Activated naive CD8-positive, alpha-beta T cell treated with anti-CD3 and anti-CD28 coated beads, Interleukin-2, amount 10 ng/mL, durations not matched to agents 7 days and 5 days (primary cell): ENCODE data around the gene TMC2. TPM values are rescaled to one million over a fixed set of nuclear protein-coding genes. Genes with fewer than 3 reads are reported as not detected.
A peak's percentile ranks its signal among the peaks of the same experiment; 100 is the strongest.
"Not testable (repeated sequence)": the region's sequence is repeated elsewhere in the genome, so short reads cannot be mapped to it uniquely, and the experiment has no call there.

ENCODE experiments used
- ATAC-seq: fragments of 150-1000 bp; cut with Tn5 transposase; one replicate; pipeline ENCODE4 v1.10.0; 2021; ENCODE audit warnings: low read depth, moderate library complexity
- POLR2A ChIA-PET: fragments of 350-600 bp; sonication (Branson Sonifier 250); formaldehyde crosslinking; loops from one replicate; lab custom pipeline; 2021; ENCODE audit warnings: antibody characterized with exemption; lab: Charles Lee
- DNase-seq: peaks from one replicate; pipeline ENCODE4 v3.0.0; 2021
- H3K27ac Mint-ChIP-seq: one replicate; pipeline ENCODE4 v1.8.0; 2022; ENCODE audit warnings: mild to moderate bottlenecking, mixed read lengths
- H3K27me3 Mint-ChIP-seq: one replicate; pipeline ENCODE4 v1.8.0; 2022; ENCODE audit warnings: mild to moderate bottlenecking, moderate library complexity, mixed read lengths
- H3K36me3 Mint-ChIP-seq: one replicate; pipeline ENCODE4 v1.8.0; 2021; ENCODE audit warnings: mild to moderate bottlenecking, mixed read lengths
- H3K4me1 Mint-ChIP-seq: one replicate; pipeline ENCODE4 v1.8.0; 2021; ENCODE audit warnings: mixed read lengths
- H3K4me3 Mint-ChIP-seq: one replicate; pipeline ENCODE4 v1.8.0; 2022; ENCODE audit warnings: mild to moderate bottlenecking, moderate library complexity, mixed read lengths
- H3K9me3 Mint-ChIP-seq: one replicate; pipeline ENCODE4 v1.8.0; 2021; ENCODE audit warnings: mixed read lengths
- total RNA-seq, 2 experiments: library from RNA; stranded (reverse); gene quantifications; one replicate each; pipeline ENCODE4 v1.2.3, GENCODE V29; 2021

Gene TMC2
- total RNA-seq, result not detected

GRCh38 chr20:2536560-2536986, at the start of gene TMC2:
Gene TMC2 (plus strand): TSS chr20:2536573. CDS start chr20:2536622, 49 bp downstream.
- no peak for DNase-seq
- no peak within 1 kb of the TSS for H3K27ac Mint-ChIP-seq
- H3K36me3 Mint-ChIP-seq, result no peaks in the 10 kb centered on the region
- no peaks in the 10 kb centered on the region for H3K9me3 Mint-ChIP-seq
- no peaks in the 10 kb centered on the region for H3K4me1 Mint-ChIP-seq
- H3K27me3 Mint-ChIP-seq, result peaks cover 45% of the 10 kb centered on the region
- POLR2A ChIA-PET, result no interaction called here
- no peak within 1 kb of the TSS for H3K4me3 Mint-ChIP-seq
- no peak for ATAC-seq

- H3K27me3 Mint-ChIP-seq, POLR2A ChIA-PET: not testable (repeated sequence)
Measured at GRCh38 chr20:2502808-2503384, 33.5 kb upstream of the TMC2 start.

GRCh38 chr20:2504803-2505202, 31.6 kb upstream of the TMC2 start:
- peaks cover 20% of the 10 kb centered on the region for H3K36me3 Mint-ChIP-seq
- POLR2A ChIA-PET, ATAC-seq, H3K4me3 Mint-ChIP-seq, H3K9me3 Mint-ChIP-seq, H3K27ac Mint-ChIP-seq, DNase-seq, H3K27me3 Mint-ChIP-seq: not testable (repeated sequence)
- H3K4me1 Mint-ChIP-seq, result peaks cover 11% of the 10 kb centered on the region

More at GRCh38 chr20:2502808-2503384, 33.5 kb upstream of the TMC2 start:
- not testable (repeated sequence) for ATAC-seq, H3K27ac Mint-ChIP-seq, DNase-seq, H3K9me3 Mint-ChIP-seq, H3K4me1 Mint-ChIP-seq, H3K4me3 Mint-ChIP-seq
- H3K36me3 Mint-ChIP-seq, result peaks cover 22% of the 10 kb centered on the region

- H3K4me3 Mint-ChIP-seq, H3K9me3 Mint-ChIP-seq, H3K27me3 Mint-ChIP-seq, POLR2A ChIA-PET, DNase-seq, H3K27ac Mint-ChIP-seq, ATAC-seq: not testable (repeated sequence)
- Mint-ChIP-seq H3K4me1 (peaks cover 11% of the 10 kb centered on the region), H3K36me3 (peaks cover 16% of the 10 kb centered on the region)
Measured at GRCh38 chr20:2506426-2506825, 29.9 kb upstream of the TMC2 start.

- H3K27ac Mint-ChIP-seq, result peak overlapping the region; percentile 99
- peak overlapping the region; percentile 99 for H3K4me3 Mint-ChIP-seq
- no peaks in the 10 kb centered on the region for H3K9me3 Mint-ChIP-seq
- H3K4me1 Mint-ChIP-seq, result peaks cover 10% of the 10 kb centered on the region
- H3K27me3 Mint-ChIP-seq, result peaks cover 16% of the 10 kb centered on the region
- DNase-seq (no peak), ATAC-seq (no peak)
- POLR2A ChIA-PET, result interaction anchor here (1.2 to 3.0 kb wide), 3 partner anchors 15 to 37 kb away, joined by 3 to 27 read pairs (median 13); partner anchors contain the start of gene SNRPB
- peaks cover 15% of the 10 kb centered on the region for H3K36me3 Mint-ChIP-seq
Measured at GRCh38 chr20:2507464-2507863, 28.9 kb upstream of the TMC2 start.

- DNase-seq (no peak), ATAC-seq (peak; percentile 7)
- peaks cover 22% of the 10 kb centered on the region for H3K27me3 Mint-ChIP-seq
- peak overlapping the region; percentile 99 for H3K4me3 Mint-ChIP-seq
- peak overlapping the region; percentile 99 for H3K27ac Mint-ChIP-seq
- POLR2A ChIA-PET, result interaction anchor here (1.2 to 3.0 kb wide), 4 partner anchors 14 to 144 kb away, joined by 3 to 27 read pairs (median 8); partner anchors contain the start of genes NOP56 and SNRPB
- peaks cover 10% of the 10 kb centered on the region for H3K4me1 Mint-ChIP-seq
- H3K9me3 Mint-ChIP-seq, result no peaks in the 10 kb centered on the region
- H3K36me3 Mint-ChIP-seq, result peaks cover 10% of the 10 kb centered on the region
Measured at GRCh38 chr20:2507875-2508630, 28.3 kb upstream of the TMC2 start.

GRCh38 chr20:2508631-2509467, 27.5 kb upstream of the TMC2 start, which contains the start of gene ZNF343:
Gene ZNF343 (minus strand): TSS chr20:2508915. CDS start chr20:2493895, 15,020 bp downstream.
- peak within 1 kb of the TSS; percentile 99 for H3K27ac Mint-ChIP-seq
- peaks cover 8% of the 10 kb centered on the region for H3K36me3 Mint-ChIP-seq
- ATAC-seq (peak; percentile 92), DNase-seq (peak; percentile 77)
- H3K4me3 Mint-ChIP-seq, result peak within 1 kb of the TSS; percentile 99
- peaks cover 27% of the 10 kb centered on the region for H3K27me3 Mint-ChIP-seq
- no peaks in the 10 kb centered on the region for H3K9me3 Mint-ChIP-seq
- POLR2A ChIA-PET, result interaction anchor here (1.0 to 3.0 kb wide), 5 partner anchors 13 to 143 kb away, joined by 3 to 27 read pairs (median 4); partner anchors contain the start of genes NOP56 and SNRPB
- H3K4me1 Mint-ChIP-seq, result peaks cover 10% of the 10 kb centered on the region

- Mint-ChIP-seq H3K4me1 (peaks cover 10% of the 10 kb centered on the region), H3K4me3 (peak overlapping the region; percentile 99), H3K27me3 (peaks cover 29% of the 10 kb centered on the region), H3K9me3 (no peaks in the 10 kb centered on the region), H3K36me3 (peaks cover 8% of the 10 kb centered on the region), H3K27ac (peak overlapping the region; percentile 99)
- POLR2A ChIA-PET, result interaction anchor here (1.0 to 3.0 kb wide), 5 partner anchors 13 to 143 kb away, joined by 3 to 27 read pairs (median 4); partner anchors contain the start of genes NOP56 and SNRPB
- DNase-seq (no peak), ATAC-seq (no peak)
Measured at GRCh38 chr20:2509468-2509781, 26.9 kb upstream of the TMC2 start.

GRCh38 chr20:2509794-2510193, 26.6 kb upstream of the TMC2 start:
- POLR2A ChIA-PET, result interaction anchor here (1.0 to 3.0 kb wide), 4 partner anchors 12 to 39 kb away, joined by 3 to 27 read pairs (median 8); partner anchors contain the start of gene SNRPB
- no peak for DNase-seq
- Mint-ChIP-seq H3K4me3 (no peak overlapping the region), H3K4me1 (peaks cover 10% of the 10 kb centered on the region), H3K9me3 (no peaks in the 10 kb centered on the region), H3K27ac (no peak overlapping the region), H3K27me3 (peaks cover 29% of the 10 kb centered on the region), H3K36me3 (peaks cover 8% of the 10 kb centered on the region)
- no peak for ATAC-seq

GRCh38 chr20:2515203-2515602, 21.2 kb upstream of the TMC2 start:
- no peaks in the 10 kb centered on the region for H3K36me3 Mint-ChIP-seq
- peaks cover 31% of the 10 kb centered on the region for H3K27me3 Mint-ChIP-seq
- POLR2A ChIA-PET, result interaction anchor here (1.5 kb wide), 1 partner anchor 138 kb away, joined by 3 read pairs; the partner anchor contains the start of gene NOP56
- H3K4me1 Mint-ChIP-seq, result no peaks in the 10 kb centered on the region
- H3K9me3 Mint-ChIP-seq, result no peaks in the 10 kb centered on the region
- H3K27ac Mint-ChIP-seq, result no peak overlapping the region
- ATAC-seq, result no peak
- no peak overlapping the region for H3K4me3 Mint-ChIP-seq
- no peak for DNase-seq

- peaks cover 2% of the 10 kb centered on the region for H3K4me1 Mint-ChIP-seq
- H3K4me3 Mint-ChIP-seq, result no peak overlapping the region
- ATAC-seq, result no peak
- H3K27me3 Mint-ChIP-seq, result peaks cover 24% of the 10 kb centered on the region
- DNase-seq, result no peak
- H3K36me3 Mint-ChIP-seq, result no peaks in the 10 kb centered on the region
- no peak overlapping the region for H3K27ac Mint-ChIP-seq
- H3K9me3 Mint-ChIP-seq, result no peaks in the 10 kb centered on the region
- POLR2A ChIA-PET, result no interaction called here
Measured at GRCh38 chr20:2516399-2516798, 20.0 kb upstream of the TMC2 start.

- no peak for ATAC-seq
- H3K9me3 Mint-ChIP-seq, result no peaks in the 10 kb centered on the region
- POLR2A ChIA-PET, result no interaction called here
Measured at GRCh38 chr20:2518096-2518495, 18.3 kb upstream of the TMC2 start.

GRCh38 chr20:2518558-2518957, 17.8 kb upstream of the TMC2 start:
- no peaks in the 10 kb centered on the region for H3K9me3 Mint-ChIP-seq
- no peaks in the 10 kb centered on the region for H3K36me3 Mint-ChIP-seq

More at GRCh38 chr20:2518096-2518495, 18.3 kb upstream of the TMC2 start:
- DNase-seq, result no peak
- Mint-ChIP-seq H3K36me3 (no peaks in the 10 kb centered on the region), H3K4me1 (peaks cover 10% of the 10 kb centered on the region), H3K27ac (no peak overlapping the region), H3K27me3 (peaks cover 17% of the 10 kb centered on the region), H3K4me3 (no peak overlapping the region)

More at GRCh38 chr20:2518558-2518957, 17.8 kb upstream of the TMC2 start:
- H3K4me1 Mint-ChIP-seq, result peaks cover 10% of the 10 kb centered on the region
- POLR2A ChIA-PET, result no interaction called here
- H3K27me3 Mint-ChIP-seq, result peaks cover 16% of the 10 kb centered on the region
- ATAC-seq, result no peak
- DNase-seq, result no peak
- H3K27ac Mint-ChIP-seq, result no peak overlapping the region
- H3K4me3 Mint-ChIP-seq, result no peak overlapping the region
